ENCODE data around the gene C19orf18. TPM values are rescaled to one million over a fixed set of nuclear protein-coding genes. Genes with fewer than 3 reads are reported as not detected.

C19orf18 gene
- total and polyA plus RNA-seq, 11 donors = 0.40 to 4.5 (median 2.3) TPM

DNA sequence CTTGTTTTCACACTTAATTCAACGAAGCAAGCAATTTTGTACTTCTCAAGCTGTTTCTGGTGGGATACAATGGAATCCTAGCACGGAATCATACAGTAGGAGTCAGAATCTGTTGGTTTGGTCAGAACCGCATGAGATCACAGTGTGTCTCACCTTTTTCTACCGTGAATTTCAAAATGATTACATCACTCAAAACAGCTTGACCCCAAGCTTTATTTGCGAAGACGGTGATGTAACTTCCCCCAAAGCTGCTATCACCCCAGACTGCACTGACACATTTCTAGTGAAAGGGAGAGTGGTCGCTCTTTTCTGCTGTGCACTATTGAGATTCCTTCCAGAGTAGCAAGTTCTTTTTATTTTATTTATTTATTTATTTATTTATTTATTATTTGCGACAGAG, 9.6 kb downstream of the C19orf18 start:
- intact Hi-C loops (cut with DNase I) = loop anchor here in 1 of 10 donors (10.0 kb wide), 1 partner anchor 1380 kb away; no protein-coding TSS in a partner anchor
- ATAC-seq = no peak
- TF ChIP-seq POLR2A (IDR thresholded peaks at IDR 0.05) = no peak
- TF ChIP-seq, protein P1, sequence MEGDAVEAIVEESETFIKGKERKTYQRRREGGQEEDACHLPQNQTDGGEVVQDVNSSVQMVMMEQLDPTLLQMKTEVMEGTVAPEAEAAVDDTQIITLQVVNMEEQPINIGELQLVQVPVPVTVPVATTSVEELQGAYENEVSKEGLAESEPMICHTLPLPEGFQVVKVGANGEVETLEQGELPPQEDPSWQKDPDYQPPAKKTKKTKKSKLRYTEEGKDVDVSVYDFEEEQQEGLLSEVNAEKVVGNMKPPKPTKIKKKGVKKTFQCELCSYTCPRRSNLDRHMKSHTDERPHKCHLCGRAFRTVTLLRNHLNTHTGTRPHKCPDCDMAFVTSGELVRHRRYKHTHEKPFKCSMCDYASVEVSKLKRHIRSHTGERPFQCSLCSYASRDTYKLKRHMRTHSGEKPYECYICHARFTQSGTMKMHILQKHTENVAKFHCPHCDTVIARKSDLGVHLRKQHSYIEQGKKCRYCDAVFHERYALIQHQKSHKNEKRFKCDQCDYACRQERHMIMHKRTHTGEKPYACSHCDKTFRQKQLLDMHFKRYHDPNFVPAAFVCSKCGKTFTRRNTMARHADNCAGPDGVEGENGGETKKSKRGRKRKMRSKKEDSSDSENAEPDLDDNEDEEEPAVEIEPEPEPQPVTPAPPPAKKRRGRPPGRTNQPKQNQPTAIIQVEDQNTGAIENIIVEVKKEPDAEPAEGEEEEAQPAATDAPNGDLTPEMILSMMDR (IDR thresholded peaks at IDR 0.05) = no peak
- Histone ChIP-seq H3K36me3 (peaks cover 0 to 75% (median 4%) of the 10 kb centered on the region in 9 donors), H3K27ac (no peak overlapping the region), H3K9me3 (peaks cover 0 to 100% (median 55%) of the 10 kb centered on the region in 12 donors), H3K4me1 (no peaks in the 10 kb centered on the region), H3K27me3 (no peaks in the 10 kb centered on the region), H3K4me3 (no peak overlapping the region)
- no peak for DNase-seq
- WGBS, 4 donors = 82 to 96% (median 85%) methylated on average over 8 of the region's 8 CpGs

DNA sequence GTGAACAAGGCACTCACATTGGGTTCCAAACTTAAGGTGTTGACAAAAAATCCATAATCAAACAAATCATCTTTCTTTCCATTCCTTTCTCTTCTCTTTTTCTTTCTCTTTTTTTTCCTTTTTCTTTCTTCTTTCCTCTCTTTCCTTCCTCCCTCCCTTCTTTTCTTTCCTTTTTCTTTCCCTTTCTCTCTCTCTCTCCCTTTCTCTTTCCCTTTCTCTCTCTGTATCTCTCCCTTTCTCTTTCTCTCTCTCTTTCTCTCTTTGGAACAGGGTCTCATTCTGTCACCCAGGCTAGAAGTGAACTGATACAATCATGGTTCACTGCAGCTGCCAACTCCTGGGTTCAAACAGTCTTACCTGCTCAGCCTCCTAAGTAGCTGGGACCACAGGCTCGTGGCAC, 12.5 kb downstream of the C19orf18 start:
- Histone ChIP-seq H3K4me1 (no peaks in the 10 kb centered on the region), H3K36me3 (peaks cover 0 to 60% (median 0%) of the 10 kb centered on the region in 9 donors), H3K9me3 (peaks cover 0 to 97% (median 35%) of the 10 kb centered on the region in 12 donors), H3K27ac (no peak overlapping the region), H3K4me3 (no peak overlapping the region), H3K27me3 (no peaks in the 10 kb centered on the region)
- WGBS, 4 donors = 85 to 92% (median 86%) methylated on average over 1 of the region's 1 CpG
- no peak for TF ChIP-seq POLR2A (IDR thresholded peaks at IDR 0.05)
- TF ChIP-seq, protein P1 (IDR thresholded peaks at IDR 0.05) = no peak
- intact Hi-C loops (cut with DNase I) = loop anchor here in 1 of 10 donors (10.0 kb wide), 1 partner anchor 1377 kb away; no protein-coding TSS in a partner anchor
- DNase-seq = no peak
- no peak for ATAC-seq

DNA sequence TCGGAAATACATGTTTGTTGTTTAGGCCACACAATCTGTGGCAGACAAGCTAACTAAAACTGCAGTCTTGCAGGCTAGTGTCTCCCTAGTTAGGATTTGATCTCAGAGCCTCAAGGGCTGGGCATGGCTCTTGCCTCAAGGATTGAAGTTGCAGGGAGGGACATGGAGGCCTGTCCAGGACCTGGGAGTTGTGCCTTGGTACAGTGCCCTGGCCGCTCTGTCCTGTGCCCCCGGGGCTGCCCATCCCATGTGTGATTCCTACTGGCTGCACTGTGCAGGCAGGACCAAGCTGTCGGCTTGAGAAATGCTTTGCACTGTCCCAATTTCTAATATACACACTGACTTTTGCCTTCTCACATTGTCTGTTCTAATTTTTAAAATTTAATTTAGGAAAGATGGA, 19.3 kb downstream of the C19orf18 start:
- DNase-seq (no peak), ATAC-seq (no peak)
- no peak overlapping the region for H3K27ac ChIP-seq
- WGBS, 4 donors = 84 to 95% (median 89%) methylated on average over 4 of the region's 4 CpGs
- intact Hi-C loops (cut with DNase I) = no loop called here
- no peaks in the 10 kb centered on the region for H3K4me1 ChIP-seq
- peaks cover 0 to 16% (median 0%) of the 10 kb centered on the region in 9 donors for H3K36me3 ChIP-seq
- no peaks in the 10 kb centered on the region for H3K27me3 ChIP-seq
- H3K9me3 ChIP-seq = peaks cover 0 to 41% (median 2%) of the 10 kb centered on the region in 12 donors
- TF ChIP-seq, protein P1 (IDR thresholded peaks at IDR 0.05) = no peak
- TF ChIP-seq POLR2A (IDR thresholded peaks at IDR 0.05) = no peak
- no peak overlapping the region for H3K4me3 ChIP-seq

DNA sequence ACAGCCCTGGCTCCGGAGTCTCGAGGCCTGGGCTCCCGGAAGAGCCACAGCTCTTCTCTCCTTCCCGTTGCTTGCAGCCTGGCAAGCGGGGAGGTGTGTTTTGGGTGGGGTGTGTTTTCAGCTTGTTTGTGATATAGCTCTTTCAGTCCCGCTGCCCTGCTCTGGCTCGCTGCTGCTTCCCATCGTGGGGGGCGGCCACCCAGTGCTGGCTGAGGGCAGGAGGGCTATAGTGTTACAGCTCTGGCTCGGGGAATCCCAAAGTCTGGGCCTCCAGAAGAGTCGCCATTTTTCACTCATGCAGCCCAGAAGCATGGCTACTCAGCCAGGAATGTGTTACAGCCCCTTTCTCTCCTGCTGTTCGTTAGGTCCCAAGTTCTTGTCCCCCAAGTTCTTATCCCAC, 24.6 kb downstream of the C19orf18 start:
- Histone ChIP-seq H3K9me3 (peaks cover 0 to 28% (median 0%) of the 10 kb centered on the region in 12 donors), H3K4me1 (peaks cover 0 to 24% (median 12%) of the 10 kb centered on the region in 12 donors), H3K27ac (no peak overlapping the region), H3K36me3 (no peaks in the 10 kb centered on the region), H3K27me3 (no peaks in the 10 kb centered on the region), H3K4me3 (no peak overlapping the region)
- WGBS, 4 donors = 90 to 93% (median 92%) methylated on average over 8 to 12 of the region's 12 CpGs
- DNase-seq = no peak
- TF ChIP-seq, protein P1 (IDR thresholded peaks at IDR 0.05) = no peak
- no peak for TF ChIP-seq POLR2A (IDR thresholded peaks at IDR 0.05)
- intact Hi-C loops (cut with DNase I) = loop anchor here in 1 of 10 donors (10.0 kb wide), 1 partner anchor 205 kb away; the partner anchor contains the start of gene ZNF329
- ATAC-seq = no peak
